ENCODE measurements around the gene AGXT2.
"Not testable (repeated sequence)": the region's sequence is repeated elsewhere in the genome, so short reads cannot be mapped to it uniquely, and the experiment has no call there.

AGXT2 gene

DNA sequence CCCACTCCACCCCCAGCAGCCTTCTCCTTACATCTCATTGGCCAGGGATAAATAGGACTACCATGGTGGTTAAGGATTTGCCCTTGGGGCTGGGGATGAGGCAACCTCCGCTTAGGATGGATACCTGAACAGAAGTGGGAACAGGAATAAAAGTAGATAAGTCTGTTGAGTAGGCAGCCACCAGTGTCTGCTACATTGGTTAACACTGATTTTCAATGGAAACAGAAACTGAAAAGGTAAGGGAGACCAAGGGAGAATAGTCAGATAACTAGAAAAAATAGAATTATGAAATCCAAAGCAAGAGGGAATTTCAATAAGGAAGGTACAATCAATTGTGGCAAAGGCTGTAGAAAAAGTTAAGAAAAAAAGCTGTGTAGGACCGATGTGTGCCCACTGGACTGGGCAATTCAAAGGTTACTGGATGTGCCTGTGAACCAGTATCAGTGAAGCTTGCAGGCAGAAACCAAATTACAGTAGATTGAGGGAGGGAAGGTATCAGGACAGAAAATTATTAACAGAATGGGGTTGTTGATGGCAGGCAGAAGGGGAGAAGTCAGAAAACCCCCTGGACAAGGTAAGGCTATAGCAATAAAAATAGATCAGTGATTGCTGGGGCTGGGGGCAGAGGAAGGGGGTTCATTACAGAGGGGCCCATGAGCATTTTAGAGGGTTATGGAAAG, 69.7 kb downstream of the AGXT2 start:
- H3K4me3 Mint-ChIP-seq, result peak overlapping the region in 2 of 3 experiments; percentile 9 to 14
- H3K4me1 Mint-ChIP-seq, result no peaks in the 10 kb centered on the region
- H3K36me3 Mint-ChIP-seq (ENCODE audit: low read depth), result no peaks in the 10 kb centered on the region
- H3K27ac Mint-ChIP-seq, result peak overlapping the region; percentile 58 to 95 (median 85)
- H3K27me3 Mint-ChIP-seq (ENCODE audit: low read depth), result no peaks in the 10 kb centered on the region
- TF ChIP-seq, protein P1, sequence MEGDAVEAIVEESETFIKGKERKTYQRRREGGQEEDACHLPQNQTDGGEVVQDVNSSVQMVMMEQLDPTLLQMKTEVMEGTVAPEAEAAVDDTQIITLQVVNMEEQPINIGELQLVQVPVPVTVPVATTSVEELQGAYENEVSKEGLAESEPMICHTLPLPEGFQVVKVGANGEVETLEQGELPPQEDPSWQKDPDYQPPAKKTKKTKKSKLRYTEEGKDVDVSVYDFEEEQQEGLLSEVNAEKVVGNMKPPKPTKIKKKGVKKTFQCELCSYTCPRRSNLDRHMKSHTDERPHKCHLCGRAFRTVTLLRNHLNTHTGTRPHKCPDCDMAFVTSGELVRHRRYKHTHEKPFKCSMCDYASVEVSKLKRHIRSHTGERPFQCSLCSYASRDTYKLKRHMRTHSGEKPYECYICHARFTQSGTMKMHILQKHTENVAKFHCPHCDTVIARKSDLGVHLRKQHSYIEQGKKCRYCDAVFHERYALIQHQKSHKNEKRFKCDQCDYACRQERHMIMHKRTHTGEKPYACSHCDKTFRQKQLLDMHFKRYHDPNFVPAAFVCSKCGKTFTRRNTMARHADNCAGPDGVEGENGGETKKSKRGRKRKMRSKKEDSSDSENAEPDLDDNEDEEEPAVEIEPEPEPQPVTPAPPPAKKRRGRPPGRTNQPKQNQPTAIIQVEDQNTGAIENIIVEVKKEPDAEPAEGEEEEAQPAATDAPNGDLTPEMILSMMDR (IDR thresholded peaks at IDR 0.05; ENCODE audit: unreplicated experiment in 3 of 3), result no peak
- peaks cover 12% of the 10 kb centered on the region for H3K9me3 Mint-ChIP-seq

DNA sequence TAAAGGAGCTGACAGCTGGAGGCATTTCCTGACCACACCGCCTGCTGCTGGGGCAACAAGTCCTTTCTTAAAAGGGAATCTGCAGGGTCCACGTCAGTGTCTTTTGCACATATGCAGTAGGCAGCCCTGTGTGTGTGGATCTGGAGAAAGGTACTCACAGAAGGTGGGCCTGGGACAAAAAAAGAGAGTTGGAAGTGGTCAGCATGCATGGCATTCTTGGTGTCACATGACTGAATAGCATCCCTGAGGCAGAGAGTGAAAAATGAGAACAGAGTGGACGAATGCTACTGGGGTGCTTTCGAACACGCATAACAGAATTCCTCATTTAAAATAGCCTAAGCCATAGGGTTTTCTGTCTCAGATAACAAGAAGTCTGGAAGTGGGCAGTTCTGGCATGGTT, 71.4 kb downstream of the AGXT2 start:
- H3K27ac Mint-ChIP-seq, result peak overlapping the region in 2 of 3 experiments; percentile 25 to 86
- TF ChIP-seq, protein P1 (IDR thresholded peaks at IDR 0.05; ENCODE audit: unreplicated experiment in 3 of 3), result no peak
- H3K27me3 Mint-ChIP-seq (ENCODE audit: low read depth), result no peaks in the 10 kb centered on the region
- H3K4me1 Mint-ChIP-seq, result no peaks in the 10 kb centered on the region
- no peaks in the 10 kb centered on the region for H3K36me3 Mint-ChIP-seq (ENCODE audit: low read depth)
- peaks cover under 1% of the 10 kb centered on the region for H3K9me3 Mint-ChIP-seq
- H3K4me3 Mint-ChIP-seq, result no peak overlapping the region

DNA sequence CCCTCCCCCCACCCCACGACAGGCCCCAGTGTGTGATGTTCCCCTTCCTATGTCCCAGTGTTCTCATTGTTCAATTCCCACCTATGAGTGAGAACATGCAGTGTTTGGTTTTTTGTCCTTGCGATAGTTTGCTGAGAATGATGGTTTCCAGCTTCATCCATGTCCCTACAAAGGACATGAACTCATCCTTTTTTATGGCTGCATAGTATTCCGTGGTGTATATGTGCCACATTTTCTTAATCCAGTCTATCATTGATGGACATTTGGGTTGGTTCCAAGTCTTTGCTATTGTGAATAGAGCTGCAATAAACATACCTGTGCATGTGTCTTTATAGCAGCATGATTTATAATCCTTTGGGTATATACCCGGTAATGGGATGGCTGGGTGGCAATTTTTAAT, 76.1 kb downstream of the AGXT2 start:
- H3K9me3 Mint-ChIP-seq; H3K27ac Mint-ChIP-seq; H3K4me3 Mint-ChIP-seq; H3K36me3 Mint-ChIP-seq (ENCODE audit: low read depth); H3K27me3 Mint-ChIP-seq (ENCODE audit: low read depth); H3K4me1 Mint-ChIP-seq: not testable (repeated sequence)

DNA sequence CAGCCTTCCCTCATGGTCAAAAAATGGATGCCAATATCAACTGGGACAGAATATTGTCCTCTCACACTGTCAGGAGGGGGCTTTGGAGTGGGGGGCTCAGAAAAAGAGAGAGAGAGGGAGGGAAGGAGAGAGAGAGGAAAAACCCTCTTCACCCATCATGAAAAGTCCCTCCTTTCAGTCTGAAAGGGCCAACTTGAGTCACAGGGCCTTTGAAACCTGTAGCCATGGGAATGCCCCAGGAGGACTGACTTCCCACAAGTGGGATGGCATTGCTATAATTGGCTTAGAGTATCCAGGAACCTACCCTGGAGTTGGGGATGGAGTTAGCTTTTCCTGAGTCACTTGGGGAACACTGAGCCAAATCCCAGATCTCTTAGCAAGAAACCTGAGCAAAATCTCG, 77.2 kb downstream of the AGXT2 start:
- H3K27ac Mint-ChIP-seq, result no peak overlapping the region
- H3K27me3 Mint-ChIP-seq (ENCODE audit: low read depth), result peaks cover 3% of the 10 kb centered on the region
- TF ChIP-seq, protein P1 (IDR thresholded peaks at IDR 0.05; ENCODE audit: unreplicated experiment in 3 of 3), result no peak

DNA sequence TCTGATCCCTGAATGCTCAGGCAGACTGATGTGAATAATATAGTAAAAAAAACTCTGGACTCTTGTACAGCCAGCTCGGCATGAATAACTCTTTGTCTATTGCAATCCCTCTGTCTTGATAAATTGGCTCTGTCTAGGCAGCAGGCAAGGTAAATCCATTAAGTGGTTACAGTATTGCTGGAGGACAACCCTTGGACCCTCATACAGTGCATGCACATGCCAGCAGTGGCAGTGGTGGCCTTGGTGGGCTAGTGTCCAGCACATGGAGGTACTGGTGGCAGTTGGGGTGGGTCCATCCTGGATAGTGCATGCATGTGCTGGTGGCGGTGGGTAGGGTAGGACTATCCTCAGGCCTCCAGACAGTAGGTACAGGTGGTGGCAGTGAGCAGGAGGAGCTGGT, 79.5 kb downstream of the AGXT2 start:
- Mint-ChIP-seq H3K9me3 (peaks cover 17% of the 10 kb centered on the region), H3K27me3 (ENCODE audit: low read depth) (peaks cover 3% of the 10 kb centered on the region), H3K4me1 (no peaks in the 10 kb centered on the region), H3K4me3 (no peak overlapping the region), H3K36me3 (ENCODE audit: low read depth) (peaks cover 17% of the 10 kb centered on the region), H3K27ac (no peak overlapping the region)
- TF ChIP-seq, protein P1 (IDR thresholded peaks at IDR 0.05; ENCODE audit: unreplicated experiment in 3 of 3), result no peak

More for the DNA sequence above, 77.2 kb downstream of the AGXT2 start:
- Mint-ChIP-seq H3K4me3 (no peak overlapping the region), H3K9me3 (peaks cover 14% of the 10 kb centered on the region), H3K4me1 (no peaks in the 10 kb centered on the region), H3K36me3 (ENCODE audit: low read depth) (peaks cover 15% of the 10 kb centered on the region)

DNA sequence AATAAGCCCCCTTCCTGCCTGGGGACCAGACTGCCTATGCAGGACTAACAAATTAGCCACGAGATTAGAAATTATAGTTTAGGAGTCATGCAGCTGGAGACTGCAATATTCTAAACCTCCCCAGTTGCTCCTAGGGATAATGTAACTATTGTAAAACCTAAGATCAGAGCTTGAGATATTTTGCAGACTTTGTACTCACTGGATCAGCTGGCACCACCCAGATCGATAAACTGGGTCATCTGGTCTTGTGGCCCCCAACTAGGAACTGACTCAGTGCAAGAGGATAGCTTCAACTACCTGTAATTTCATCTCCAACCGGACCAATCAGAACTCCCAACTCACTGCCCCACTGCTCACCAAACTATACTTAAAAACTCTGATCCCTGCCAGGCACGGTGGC, 80.2 kb downstream of the AGXT2 start:
- Mint-ChIP-seq H3K27ac (no peak overlapping the region), H3K27me3 (ENCODE audit: low read depth) (peaks cover 3% of the 10 kb centered on the region), H3K4me1 (no peaks in the 10 kb centered on the region), H3K9me3 (peaks cover 17% of the 10 kb centered on the region), H3K4me3 (no peak overlapping the region), H3K36me3 (ENCODE audit: low read depth) (peaks cover 17% of the 10 kb centered on the region)
- TF ChIP-seq, protein P1 (IDR thresholded peaks at IDR 0.05; ENCODE audit: unreplicated experiment in 3 of 3), result no peak
